HepG2 (cell line): Measurements from ENCODE around the gene PARP8. TPM values are rescaled to one million over a fixed set of nuclear protein-coding genes. Genes with fewer than 3 reads are reported as not detected.

ENCODE experiments used
- ATAC-seq: fragments of 200-7000 bp; cut with Tn5 transposase; 3 replicates; pipeline ENCODE4 v1.9.1; 2020; ENCODE audit warnings: mild to moderate bottlenecking, moderate library complexity
- BruUV-seq: library from RNA; stranded (reverse); fragments of 400-500 nt; replicated peaks from 2 replicates; lab custom pipeline; 2021; lab: Mats Ljungman, UMichigan
- CTCF ChIA-PET: fragments of 300-600 bp; formaldehyde crosslinking; extraction: SDS; loops from one replicate; lab custom pipeline; 2021; ENCODE audit warnings: low total read pairs, inconsistent platforms, low intra/inter-chr PET ratio; lab: Yijun Ruan, JAX
- POLR2A ChIA-PET: fragments of 350-600 bp; sonication (Branson Sonifier 250); formaldehyde crosslinking; loops from one replicate; lab custom pipeline; 2020; ENCODE audit warnings: antibody characterized with exemption, inconsistent platforms; lab: Yijun Ruan, JAX
- DNase-seq: peaks from one replicate; pipeline ENCODE4 v3.0.0-alpha.2; 2015; ENCODE audit warnings: low spot score
- FAIRE-seq: peaks from 3 replicates; lab custom pipeline; 2011; peaks lifted over from hg19 to GRCh38; lab: Jason Lieb, UNC
- H2AFZ ChIP-seq: one replicate; pipeline ENCODE4 v1.6.1; 2011; ENCODE audit warnings: low read length, inconsistent platforms
- H3K27ac ChIP-seq: fragments of 300-600 bp; 3 replicates; pipeline ENCODE4 v1.8.0; 2011; ENCODE audit warnings: mixed run types, mild to moderate bottlenecking, mixed read lengths, low read length, inconsistent platforms; ENCODE audit not compliant: insufficient read depth; ENCODE audit errors: extremely low read length
- H3K27me3 ChIP-seq, 2 experiments: fragments of 200-600 bp in 1 of 2; 2 replicates in 1 of 2; 3 replicates in 1 of 2; pipeline versions ENCODE4 v1.6.0 to v1.8.0; 2011; ENCODE audit warnings: low read length in 2 of 2, mild to moderate bottlenecking in 2 of 2, moderate library complexity in 2 of 2, inconsistent platforms in 1 of 2; ENCODE audit not compliant: insufficient read depth in 2 of 2, control insufficient read depth in 1 of 2
- H3K36me3 ChIP-seq, 2 experiments: fragments of 200-600 bp in 1 of 2; replicated peaks in 1 of 2; 2 replicates in 1 of 2; 3 replicates in 1 of 2; pipeline versions ENCODE4 v1.5.1 to v1.8.0; 2011; ENCODE audit warnings: low read length in 2 of 2, inconsistent platforms in 1 of 2; ENCODE audit not compliant: insufficient read depth in 2 of 2, control insufficient read depth in 1 of 2
- H3K4me1 ChIP-seq: 2 replicates; pipeline ENCODE4 v1.5.1; 2012; ENCODE audit warnings: low read length, inconsistent platforms; ENCODE audit not compliant: insufficient read depth
- H3K4me2 ChIP-seq: 2 replicates; pipeline ENCODE4 v1.6.0; 2011; ENCODE audit warnings: low read depth, low read length, inconsistent platforms
- H3K4me3 ChIP-seq, 3 experiments: fragments of 200-600 bp in 1 of 3; sonication (generic), shearing (Covaris generic) in 1 of 3; replicated peaks in 1 of 3; 2 replicates each; pipeline ENCODE4 v1.5.1; 2011 to 2016; ENCODE audit warnings: low read length in 3 of 3, inconsistent platforms in 2 of 3, low read depth in 2 of 3, mild to moderate bottlenecking in 2 of 3, control low read depth in 1 of 3, mixed read lengths in 1 of 3; ENCODE audit not compliant: insufficient read depth in 1 of 3
- H3K79me2 ChIP-seq: one replicate; pipeline ENCODE4 v1.6.1; 2011; ENCODE audit warnings: low read length, inconsistent platforms; ENCODE audit not compliant: insufficient read depth
- H3K9ac ChIP-seq: 2 replicates; pipeline ENCODE4 v1.6.0; 2011; ENCODE audit warnings: mild to moderate bottlenecking, low read depth, low read length, inconsistent platforms; ENCODE audit not compliant: insufficient read depth
- H3K9me3 ChIP-seq: 2 replicates; pipeline ENCODE4 v1.5.1; 2012; ENCODE audit warnings: mild to moderate bottlenecking, low read length
- H4K20me1 ChIP-seq: 2 replicates; pipeline ENCODE4 v1.6.0; 2011; ENCODE audit warnings: inconsistent platforms, mild to moderate bottlenecking, low read length, moderate library complexity; ENCODE audit not compliant: insufficient read depth
- ASH2L ChIP-seq: fragments of 300-600, 200-600 bp; sonication (generic); IDR thresholded peaks from 2 replicates; pipeline ENCODE4 v1.7.0; 2017; ENCODE audit warnings: low read depth, mild to moderate bottlenecking, moderate library complexity, mixed read lengths, low read length; ENCODE audit not compliant: insufficient read length
- CBX5 ChIP-seq: sonication (generic); formaldehyde crosslinking; IDR thresholded peaks from 2 replicates; pipeline ENCODE4 v1.4.0; 2020; ENCODE audit warnings: missing genetic modification reagents, borderline replicate concordance
- IKZF4 ChIP-seq: sonication (generic); formaldehyde crosslinking; IDR thresholded peaks from 2 replicates; pipeline ENCODE4 v1.5.1; 2020; ENCODE audit warnings: borderline replicate concordance, mild to moderate bottlenecking, low read depth, missing genetic modification reagents; ENCODE audit errors: not compliant biosample characterization
- MED1 ChIP-seq: sonication (generic); formaldehyde crosslinking; IDR thresholded peaks from 2 replicates; pipeline ENCODE4 v1.4.0; 2020; ENCODE audit warnings: missing genetic modification reagents
- MIXL1 ChIP-seq: IDR thresholded peaks from 2 replicates; pipeline ENCODE4 v1.6.1; 2016
- NRL ChIP-seq: sonication (generic); formaldehyde crosslinking; IDR thresholded peaks from 2 replicates; pipeline ENCODE4 v1.5.0; 2020; ENCODE audit warnings: missing genetic modification reagents, mild to moderate bottlenecking, moderate library complexity, borderline replicate concordance
- SCMH1 ChIP-seq: sonication (generic); formaldehyde crosslinking; IDR thresholded peaks from 2 replicates; pipeline ENCODE4 v1.9.0; 2021; ENCODE audit warnings: missing genetic modification reagents, mild to moderate bottlenecking, borderline replicate concordance
- TMF1 ChIP-seq: sonication (generic); formaldehyde crosslinking; IDR thresholded peaks from 2 replicates; pipeline ENCODE4 v1.8.1; 2022; ENCODE audit warnings: low read depth, missing genetic modification reagents
- ZEB1 ChIP-seq: IDR thresholded peaks from 2 replicates; pipeline ENCODE4 v1.6.1; 2012; ENCODE audit warnings: mild to moderate bottlenecking, low read depth, inconsistent platforms; ENCODE audit not compliant: insufficient replicate concordance
- ZNF20 ChIP-seq: sonication (generic); formaldehyde crosslinking; IDR thresholded peaks from 2 replicates; pipeline ENCODE4 v1.4.0; 2020; ENCODE audit warnings: mild to moderate bottlenecking, moderate library complexity, missing genetic modification reagents
- ZNF788 ChIP-seq: sonication (generic); formaldehyde crosslinking; IDR thresholded peaks from 2 replicates; pipeline ENCODE4 v1.5.0; 2020; ENCODE audit warnings: mild to moderate bottlenecking, missing genetic modification reagents, borderline replicate concordance
- WGBS: methylation state at CpG from one replicate; pipeline ENCODE4 v1.1.6; 2017; ENCODE audit warnings: low lambda C conversion rate; 5-methylcytosine and 5-hydroxymethylcytosine counted together
- in situ Hi-C: cut with HindIII; loops from 2 replicates; pipeline ENCODE4 v1.10.0; 2017; ENCODE audit warnings: low pct_unique_long_range_greater_than_20kb; ENCODE audit not compliant: extremely low pct_ligation_motif_present
- intact Hi-C: fragments of 100-400 bp; cut with micrococcal nuclease; formaldehyde crosslinking; loops from one replicate; pipeline ENCODE4 v1.10.0; 2022; ENCODE audit not compliant: unreplicated experiment
- polyA plus RNA-seq, 8 experiments: library from polyadenylated mRNA; depleted of rRNA in 3 of 8; stranded (reverse) in 7 of 8; unstranded in 1 of 8; fragments of >200 nt; fragmentation: Illumina TruSeq in 4 of 8; extraction: Trizol in 4 of 8; gene quantifications; 2 replicates each; pipeline versions ENCODE4 v1.2.1 to v1.2.3, GENCODE V29; 2011 to 2016; ENCODE audit warnings: low read depth in 4 of 8, missing spikeins in 1 of 8, mixed read lengths in 1 of 8; ENCODE audit not compliant: insufficient read depth in 1 of 8
- total RNA-seq, 5 experiments: library from RNA; depleted of rRNA; stranded (reverse); fragments of >200 nt; fragmentation: Illumina TruSeq; extraction: Trizol; gene quantifications; 2 replicates each; pipeline ENCODE4 v1.2.3, GENCODE V29; 2016; ENCODE audit warnings: low read depth in 1 of 5
- TF ChIP-seq, protein P1 (sequence below): sonication (generic); formaldehyde crosslinking; IDR thresholded peaks from 2 replicates; pipeline ENCODE4 v1.8.0; 2022; ENCODE audit warnings: mild to moderate bottlenecking, missing genetic modification reagents, moderate library complexity

PARP8 gene
- total and polyA plus RNA-seq, 2 of the 13 experiments (the other 11 are each of a cell fraction or from before 2014, with no cell fraction given) = 0.11 to 0.29 TPM

DNA sequence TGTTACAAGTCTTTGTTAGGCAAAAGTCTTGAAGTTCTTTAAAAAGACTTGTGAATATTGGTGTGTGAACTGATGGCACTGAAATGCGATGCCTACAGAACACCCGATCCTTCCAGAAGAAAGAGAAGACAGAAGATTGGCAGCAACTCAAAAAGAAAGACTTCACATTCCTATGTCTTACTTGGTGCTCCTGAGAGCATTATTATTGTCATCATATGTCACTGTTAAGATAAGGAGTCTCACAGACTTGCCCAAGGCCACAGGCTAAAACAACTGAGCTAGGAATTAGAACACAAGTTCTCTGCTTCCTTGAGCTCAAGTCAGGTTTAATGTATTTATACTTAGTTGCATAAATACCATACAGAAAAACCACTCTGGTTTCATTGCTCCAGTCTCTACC lies 198.0 kb downstream of the PARP8 start (continued):
- TF ChIP-seq ZEB1 (no peak), MED1 (CRISPR knock-in tag) (no peak), CBX5 (CRISPR knock-in tag) (no peak), TMF1 (no peak), ASH2L (no peak)
- TF ChIP-seq, protein P1, sequence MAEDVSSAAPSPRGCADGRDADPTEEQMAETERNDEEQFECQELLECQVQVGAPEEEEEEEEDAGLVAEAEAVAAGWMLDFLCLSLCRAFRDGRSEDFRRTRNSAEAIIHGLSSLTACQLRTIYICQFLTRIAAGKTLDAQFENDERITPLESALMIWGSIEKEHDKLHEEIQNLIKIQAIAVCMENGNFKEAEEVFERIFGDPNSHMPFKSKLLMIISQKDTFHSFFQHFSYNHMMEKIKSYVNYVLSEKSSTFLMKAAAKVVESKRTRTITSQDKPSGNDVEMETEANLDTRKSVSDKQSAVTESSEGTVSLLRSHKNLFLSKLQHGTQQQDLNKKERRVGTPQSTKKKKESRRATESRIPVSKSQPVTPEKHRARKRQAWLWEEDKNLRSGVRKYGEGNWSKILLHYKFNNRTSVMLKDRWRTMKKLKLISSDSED = no peak

DNA sequence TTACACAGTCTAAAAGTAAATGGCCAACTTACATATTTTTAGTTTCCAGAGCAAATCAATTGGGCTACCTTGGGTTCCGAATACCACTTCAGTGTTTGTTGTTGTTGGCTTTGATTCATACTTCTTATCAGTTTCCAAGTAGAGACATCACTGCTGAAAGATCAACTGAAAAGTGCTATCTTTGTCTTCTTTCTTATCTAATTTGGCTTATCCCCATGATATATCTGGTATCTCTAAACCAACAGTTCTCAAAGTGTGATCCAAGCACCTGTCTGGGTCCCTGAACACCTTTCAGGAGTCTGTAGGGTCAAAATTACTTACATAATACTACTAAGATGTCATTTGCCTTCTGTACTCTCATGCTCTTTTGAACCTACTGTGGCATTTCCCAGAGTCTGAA lies 200.0 kb downstream of the PARP8 start:
- H3K9me3 ChIP-seq = no peaks in the 10 kb centered on the region
- no peak overlapping the region for H3K27ac ChIP-seq
- no peak overlapping the region for H2AFZ ChIP-seq
- in situ Hi-C loops (no loop called here), intact Hi-C loops (no loop called here)
- WGBS = 3% methylated on average over 1 of the region's 1 CpG
- H3K4me3 ChIP-seq = no peak overlapping the region
- BruUV-seq = no TSS peak
- POLR2A ChIA-PET = no interaction called here
- no peak overlapping the region for H3K9ac ChIP-seq
- H3K4me2 ChIP-seq = no peak overlapping the region
- H3K79me2 ChIP-seq = no peaks in the 10 kb centered on the region
- FAIRE-seq (no peak), ATAC-seq (no peak), DNase-seq (no peak)
- H3K36me3 ChIP-seq = no peaks in the 10 kb centered on the region
- H3K4me1 ChIP-seq = no peaks in the 10 kb centered on the region
- TF ChIP-seq ZNF20 (CRISPR knock-in tag) = no peak
- no peak for TF ChIP-seq MIXL1
- TF ChIP-seq NRL = no peak
- no peak for TF ChIP-seq SCMH1 (CRISPR knock-in tag)
- TF ChIP-seq IKZF4 (CRISPR knock-in tag) = no peak
- TF ChIP-seq ZNF788 (CRISPR knock-in tag) = no peak
- no peaks in the 10 kb centered on the region for H4K20me1 ChIP-seq
- CTCF ChIA-PET = no interaction called here
- H3K27me3 ChIP-seq = no peaks in the 10 kb centered on the region
